Measurements from ENCODE around the gene TMPRSS9. TPM values are rescaled to one million over a fixed set of nuclear protein-coding genes. Genes with fewer than 3 reads are reported as not detected.

Gene TMPRSS9
- total RNA-seq, 3 donors from 2014 or later: 0.17 to 0.41 TPM; not detected in 1

DNA sequence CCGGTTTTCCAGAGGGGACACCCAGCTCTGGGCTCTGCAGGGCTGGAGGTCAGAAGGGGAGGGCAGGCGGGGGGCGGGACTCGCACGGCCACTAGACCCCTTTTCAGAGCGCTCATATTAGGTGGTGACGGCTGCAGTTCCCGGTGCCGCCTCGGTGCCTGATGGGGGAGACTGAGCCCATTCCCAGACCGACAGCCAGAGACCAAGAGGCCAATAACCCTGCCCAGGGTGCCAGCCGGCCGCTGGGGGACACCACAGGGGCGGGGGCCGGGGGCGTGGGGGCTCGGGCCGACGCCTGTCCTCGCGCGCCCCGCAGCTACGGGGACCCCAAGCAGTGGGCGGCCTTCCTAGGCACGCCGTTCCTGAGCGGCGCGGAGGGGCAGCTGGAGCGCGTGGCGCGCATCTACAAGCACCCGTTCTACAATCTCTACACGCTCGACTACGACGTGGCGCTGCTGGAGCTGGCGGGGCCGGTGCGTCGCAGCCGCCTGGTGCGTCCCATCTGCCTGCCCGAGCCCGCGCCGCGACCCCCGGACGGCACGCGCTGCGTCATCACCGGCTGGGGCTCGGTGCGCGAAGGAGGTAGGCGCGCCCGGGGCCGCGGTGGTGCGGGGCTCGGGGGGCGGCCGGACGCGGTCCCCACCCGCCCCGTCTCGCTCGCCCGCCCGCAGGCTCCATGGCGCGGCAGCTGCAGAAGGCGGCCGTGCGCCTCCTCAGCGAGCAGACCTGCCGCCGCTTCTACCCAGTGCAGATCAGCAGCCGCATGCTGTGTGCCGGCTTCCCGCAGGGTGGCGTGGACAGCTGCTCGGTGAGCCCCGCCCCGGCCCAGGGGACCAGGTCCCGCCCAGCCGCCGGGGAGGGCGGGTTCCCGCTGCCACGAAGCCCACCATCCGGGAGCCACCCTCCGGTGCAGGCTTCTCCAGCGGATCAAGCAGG, 64.9 kb downstream of the TMPRSS9 start:
- ATAC-seq (no peak), DNase-seq (no peak)
- Histone ChIP-seq H3K4me3 (no peak overlapping the region), H3K36me3 (ENCODE audit: low read depth) (no peaks in the 10 kb centered on the region), H3K4me1 (ENCODE audit: low read depth) (peaks cover 22% of the 10 kb centered on the region), H3K9me3 (no peaks in the 10 kb centered on the region)
- intact Hi-C loops (cut with DNase I, micrococcal nuclease): no loop called here
- TF ChIP-seq, protein P1, sequence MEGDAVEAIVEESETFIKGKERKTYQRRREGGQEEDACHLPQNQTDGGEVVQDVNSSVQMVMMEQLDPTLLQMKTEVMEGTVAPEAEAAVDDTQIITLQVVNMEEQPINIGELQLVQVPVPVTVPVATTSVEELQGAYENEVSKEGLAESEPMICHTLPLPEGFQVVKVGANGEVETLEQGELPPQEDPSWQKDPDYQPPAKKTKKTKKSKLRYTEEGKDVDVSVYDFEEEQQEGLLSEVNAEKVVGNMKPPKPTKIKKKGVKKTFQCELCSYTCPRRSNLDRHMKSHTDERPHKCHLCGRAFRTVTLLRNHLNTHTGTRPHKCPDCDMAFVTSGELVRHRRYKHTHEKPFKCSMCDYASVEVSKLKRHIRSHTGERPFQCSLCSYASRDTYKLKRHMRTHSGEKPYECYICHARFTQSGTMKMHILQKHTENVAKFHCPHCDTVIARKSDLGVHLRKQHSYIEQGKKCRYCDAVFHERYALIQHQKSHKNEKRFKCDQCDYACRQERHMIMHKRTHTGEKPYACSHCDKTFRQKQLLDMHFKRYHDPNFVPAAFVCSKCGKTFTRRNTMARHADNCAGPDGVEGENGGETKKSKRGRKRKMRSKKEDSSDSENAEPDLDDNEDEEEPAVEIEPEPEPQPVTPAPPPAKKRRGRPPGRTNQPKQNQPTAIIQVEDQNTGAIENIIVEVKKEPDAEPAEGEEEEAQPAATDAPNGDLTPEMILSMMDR (IDR thresholded peaks at IDR 0.05): no peak

DNA sequence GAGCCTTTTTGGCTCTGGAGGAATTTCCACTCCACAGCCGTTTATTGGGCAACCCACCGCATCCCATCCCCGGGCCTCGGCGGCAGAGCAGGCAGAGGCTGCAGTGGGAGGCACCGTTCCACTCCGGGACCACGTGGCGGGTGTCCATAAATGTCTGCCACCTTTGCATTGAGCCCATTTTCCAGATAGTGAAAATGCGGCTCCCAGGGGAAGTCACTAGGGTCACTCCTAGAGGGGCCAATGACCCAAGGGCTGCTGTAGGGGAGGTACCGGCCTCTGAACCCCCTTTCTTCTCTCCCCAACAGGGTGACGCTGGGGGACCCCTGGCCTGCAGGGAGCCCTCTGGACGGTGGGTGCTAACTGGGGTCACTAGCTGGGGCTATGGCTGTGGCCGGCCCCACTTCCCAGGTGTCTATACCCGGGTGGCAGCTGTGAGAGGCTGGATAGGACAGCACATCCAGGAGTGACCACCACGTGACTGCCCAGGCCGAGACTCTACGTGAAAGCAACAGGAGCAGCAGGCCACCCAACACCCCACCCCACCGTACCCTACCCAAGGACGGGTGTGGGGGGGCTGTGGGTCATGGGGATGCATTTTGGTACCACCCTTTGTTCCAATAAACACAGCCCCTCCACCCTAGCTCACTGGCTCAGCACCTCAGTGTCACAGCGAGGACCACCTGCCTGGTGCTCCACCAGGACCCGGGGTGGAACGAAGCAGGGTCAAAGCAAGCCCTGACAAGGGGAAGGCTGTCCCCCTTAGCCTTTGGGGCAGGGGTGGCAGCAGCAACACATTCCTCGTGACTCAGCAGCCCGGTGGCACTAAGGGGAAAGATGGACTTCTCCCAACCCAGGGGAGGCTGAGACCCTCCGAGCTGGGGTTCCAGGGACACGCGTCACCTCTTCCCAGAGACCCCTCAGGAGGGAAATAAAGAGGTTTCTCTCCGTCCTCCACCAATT, 65.8 kb downstream of the TMPRSS9 start:
- peaks cover 22% of the 10 kb centered on the region for H3K4me1 ChIP-seq (ENCODE audit: low read depth)
- no peaks in the 10 kb centered on the region for H3K36me3 ChIP-seq (ENCODE audit: low read depth)
- TF ChIP-seq, protein P1 (IDR thresholded peaks at IDR 0.05): no peak
- ATAC-seq: no peak
- no peak for DNase-seq
- no peaks in the 10 kb centered on the region for H3K9me3 ChIP-seq
- H3K4me3 ChIP-seq: no peak overlapping the region
- intact Hi-C loops (cut with DNase I, micrococcal nuclease): no loop called here

DNA sequence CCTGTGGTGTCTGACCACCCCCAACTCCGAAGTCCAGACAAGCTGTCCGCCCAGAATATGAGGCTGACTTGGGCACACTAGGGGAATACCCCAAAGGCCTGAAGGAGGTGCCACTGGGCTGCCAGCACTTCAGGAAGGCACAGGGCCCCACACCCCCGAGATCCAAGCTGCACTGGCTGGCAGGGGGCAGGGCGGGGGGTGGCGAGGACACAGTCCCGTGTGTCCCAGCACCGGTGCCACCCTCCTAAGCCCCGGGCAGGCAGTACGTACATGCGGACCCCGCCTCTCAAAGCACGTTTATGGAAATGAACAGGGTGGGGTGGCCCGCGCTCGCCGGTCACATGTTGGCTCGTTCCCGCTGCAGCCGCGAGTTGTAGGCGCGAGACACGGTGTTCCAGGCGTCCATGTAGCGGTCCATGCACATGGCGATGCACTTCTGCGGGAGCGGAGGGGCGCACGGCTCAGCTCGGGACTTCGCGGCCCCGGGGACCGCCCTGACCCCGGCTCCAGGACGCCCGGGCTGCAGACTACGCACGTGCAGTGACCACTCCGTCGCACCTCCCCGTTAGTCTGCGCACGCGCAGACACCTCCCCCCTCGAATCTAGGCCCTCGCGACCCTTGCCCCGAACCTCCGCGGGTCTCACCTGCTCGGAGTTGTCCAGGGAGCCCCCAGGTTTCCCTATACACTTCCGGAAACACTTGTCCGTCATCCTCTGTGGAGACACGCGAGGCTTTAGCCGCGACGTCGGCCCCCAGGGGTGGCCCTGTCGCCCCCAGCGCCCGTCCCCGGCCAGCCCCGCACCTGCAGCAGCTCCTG, 66.8 kb downstream of the TMPRSS9 start:
- peak; percentile 47 to 76 (median 72) for DNase-seq
- Histone ChIP-seq H3K4me3 (peak overlapping the region; percentile 87), H3K36me3 (ENCODE audit: low read depth) (no peaks in the 10 kb centered on the region), H3K4me1 (ENCODE audit: low read depth) (peaks cover 22% of the 10 kb centered on the region), H3K9me3 (no peaks in the 10 kb centered on the region)
- ATAC-seq: peak; percentile 34
- intact Hi-C loops (cut with DNase I, micrococcal nuclease): no loop called here
- TF ChIP-seq, protein P1 (IDR thresholded peaks at IDR 0.05): no peak

DNA sequence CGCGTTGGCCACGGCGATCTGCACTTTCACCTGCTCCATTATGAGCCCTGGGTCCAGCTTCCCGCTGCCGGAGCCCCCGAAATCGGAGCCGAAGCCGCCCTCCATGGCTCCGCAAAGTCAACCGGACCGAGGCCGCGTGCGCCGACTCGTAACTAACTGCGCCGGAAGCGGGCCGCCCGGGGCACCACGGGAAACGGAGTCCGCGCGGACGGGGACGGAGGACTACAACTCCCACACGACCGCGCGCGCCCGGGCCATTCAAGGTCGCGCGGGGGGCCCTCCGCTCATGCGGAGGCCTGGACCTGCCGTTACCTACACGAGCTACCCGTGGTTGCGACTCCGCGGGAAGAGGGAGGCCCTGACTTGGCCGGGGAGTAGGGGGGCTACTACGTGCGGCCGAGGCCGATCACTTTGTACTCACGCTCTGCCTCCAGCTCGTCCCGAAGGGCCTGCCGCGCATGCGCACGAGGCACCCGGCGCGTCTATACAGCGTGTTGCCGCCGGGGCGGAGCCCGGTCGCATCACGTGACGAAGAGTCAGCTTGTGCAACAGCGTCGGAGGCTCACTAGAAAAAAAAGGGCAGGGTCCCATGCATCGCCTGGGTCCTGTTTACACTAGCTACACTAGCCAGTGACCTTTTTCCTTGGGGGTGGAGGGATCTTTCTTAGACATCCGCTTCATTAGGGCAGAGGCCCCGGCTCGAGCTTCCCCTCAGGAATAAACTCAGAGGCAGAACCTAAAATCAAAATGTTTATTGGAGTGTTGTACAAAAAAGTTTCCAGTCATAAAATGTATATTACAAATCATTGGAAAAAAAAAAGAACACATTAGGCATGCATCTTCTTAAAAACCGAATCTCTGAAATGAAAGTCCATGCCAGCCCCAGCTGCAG, 67.6 kb downstream of the TMPRSS9 start, which contains the start of gene TIMM13:
TIMM13 (minus strand) TSS at position 158 of the 892 bp plus-strand sequence; CDS start at position 105, 53 bp downstream.
- no peaks in the 10 kb centered on the region for H3K36me3 ChIP-seq (ENCODE audit: low read depth)
- TF ChIP-seq, protein P1 (IDR thresholded peaks at IDR 0.05): no peak

More for the DNA sequence above, 67.6 kb downstream of the TMPRSS9 start, which contains the start of gene TIMM13:
- H3K9me3 ChIP-seq: no peaks in the 10 kb centered on the region
- peak within 1 kb of the TSS; percentile 87 for H3K4me3 ChIP-seq
- peaks cover 22% of the 10 kb centered on the region for H3K4me1 ChIP-seq (ENCODE audit: low read depth)
- DNase-seq: peak; percentile 98
- peak; percentile 96 for ATAC-seq
- intact Hi-C loops (cut with DNase I, micrococcal nuclease): no loop called here

Measured in mucosa of descending colon (tissue), 3 donors.